ENCODE data around the gene C19orf44.

GRCh38 chr19:16470911-16471811 lies 25.0 kb upstream of the C19orf44 start:
- TF ChIP-seq CTCF (IDR thresholded peaks at IDR 0.05) (no peak), EP300 (IDR thresholded peaks at IDR 0.05) (no peak), POLR2A (IDR thresholded peaks at IDR 0.05) (no peak)

All from ovary (tissue), 3 donors.